Fibroblast of upper back skin (primary cell): ENCODE results near the gene GPR142.

Source experiments
- DNase-seq: peaks from one replicate; pipeline ENCODE4 v3.0.0-alpha.2; 2013

Gene GPR142

DNA sequence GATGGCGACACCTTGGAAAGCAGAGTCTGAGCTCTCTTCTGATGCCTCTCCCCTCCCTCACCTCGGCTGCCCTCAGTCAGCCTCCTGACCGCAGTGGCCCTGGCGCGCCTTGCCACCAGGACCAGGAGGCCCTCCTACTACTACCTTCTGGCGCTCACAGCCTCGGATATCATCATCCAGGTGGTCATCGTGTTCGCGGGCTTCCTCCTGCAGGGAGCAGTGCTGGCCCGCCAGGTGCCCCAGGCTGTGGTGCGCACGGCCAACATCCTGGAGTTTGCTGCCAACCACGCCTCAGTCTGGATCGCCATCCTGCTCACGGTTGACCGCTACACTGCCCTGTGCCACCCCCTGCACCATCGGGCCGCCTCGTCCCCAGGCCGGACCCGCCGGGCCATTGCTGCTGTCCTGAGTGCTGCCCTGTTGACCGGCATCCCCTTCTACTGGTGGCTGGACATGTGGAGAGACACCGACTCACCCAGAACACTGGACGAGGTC lies 4.4 kb downstream of the GPR142 start:
- DNase-seq: no peak

DNA sequence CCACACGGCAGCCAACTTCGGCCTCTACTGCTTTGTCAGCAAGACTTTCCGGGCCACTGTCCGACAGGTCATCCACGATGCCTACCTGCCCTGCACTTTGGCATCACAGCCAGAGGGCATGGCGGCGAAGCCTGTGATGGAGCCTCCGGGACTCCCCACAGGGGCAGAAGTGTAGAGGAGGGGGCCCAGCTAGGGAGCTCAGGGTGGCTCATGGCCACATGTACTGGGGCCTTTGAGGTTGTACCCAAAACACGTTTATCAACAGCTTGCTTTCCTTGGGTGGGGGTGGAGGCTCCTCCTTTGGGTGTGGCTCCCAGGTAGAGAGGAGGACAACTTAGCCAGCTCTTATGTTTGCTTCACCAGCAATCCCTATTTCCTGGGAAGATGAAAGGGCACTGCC lies 5.1 kb downstream of the GPR142 start:
- no peak for DNase-seq

DNA sequence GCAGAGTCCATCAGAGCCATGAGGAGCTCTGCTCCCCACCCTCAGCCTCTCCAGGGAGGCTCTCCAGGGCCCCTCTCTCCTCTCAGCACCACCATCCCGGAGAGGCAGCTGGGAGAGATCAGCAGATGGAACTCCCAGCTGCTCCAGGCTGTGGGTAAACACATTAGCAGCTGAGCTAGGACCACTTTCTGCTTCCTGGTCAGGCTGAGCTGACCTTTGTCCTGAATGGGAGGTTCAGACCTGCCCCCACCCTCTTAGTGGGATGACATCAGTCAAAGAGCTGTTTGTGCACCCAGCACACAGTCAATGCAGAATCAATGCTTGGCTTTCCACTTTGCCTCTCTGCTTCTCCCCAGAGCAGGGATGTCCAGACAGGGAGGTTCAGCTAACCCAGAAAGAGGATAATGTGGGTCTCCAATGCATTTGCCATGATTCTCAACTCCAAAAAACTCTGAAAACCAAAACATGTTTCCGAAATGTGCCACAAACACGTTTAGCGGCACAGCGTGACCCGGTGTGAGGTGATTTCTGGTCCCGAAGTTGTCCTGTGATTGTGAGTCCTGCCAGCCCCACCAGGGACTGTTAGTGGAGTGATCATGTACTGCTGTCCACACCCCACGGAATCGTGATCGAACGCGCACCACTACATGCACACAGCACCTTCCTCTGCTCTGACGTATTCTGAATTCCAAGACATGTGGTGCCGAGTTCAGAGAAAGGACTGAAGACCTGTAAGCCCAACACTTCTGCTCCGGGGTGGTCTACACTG lies 6.7 kb downstream of the GPR142 start:
- DNase-seq: no peak

DNA sequence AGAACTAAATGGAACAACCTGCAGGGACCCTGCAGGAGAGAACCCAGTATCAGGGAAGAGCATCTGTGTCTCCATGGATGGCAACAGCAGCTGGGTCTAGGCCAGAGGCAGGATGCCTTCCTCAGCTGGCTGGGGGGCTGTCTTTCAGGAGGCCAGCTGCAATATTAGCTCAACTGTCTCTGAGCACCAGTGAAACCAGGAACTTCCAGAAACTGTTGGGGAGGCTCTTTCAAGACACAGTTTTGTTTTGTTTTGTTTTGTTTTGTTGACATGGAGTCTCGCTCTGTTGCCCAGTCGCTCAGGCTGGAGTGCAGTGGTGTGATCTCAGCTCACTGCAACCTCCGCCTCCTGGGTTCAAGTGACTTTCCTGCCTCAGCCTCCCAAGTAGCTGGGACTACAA lies 7.6 kb downstream of the GPR142 start:
- no peak for DNase-seq

DNA sequence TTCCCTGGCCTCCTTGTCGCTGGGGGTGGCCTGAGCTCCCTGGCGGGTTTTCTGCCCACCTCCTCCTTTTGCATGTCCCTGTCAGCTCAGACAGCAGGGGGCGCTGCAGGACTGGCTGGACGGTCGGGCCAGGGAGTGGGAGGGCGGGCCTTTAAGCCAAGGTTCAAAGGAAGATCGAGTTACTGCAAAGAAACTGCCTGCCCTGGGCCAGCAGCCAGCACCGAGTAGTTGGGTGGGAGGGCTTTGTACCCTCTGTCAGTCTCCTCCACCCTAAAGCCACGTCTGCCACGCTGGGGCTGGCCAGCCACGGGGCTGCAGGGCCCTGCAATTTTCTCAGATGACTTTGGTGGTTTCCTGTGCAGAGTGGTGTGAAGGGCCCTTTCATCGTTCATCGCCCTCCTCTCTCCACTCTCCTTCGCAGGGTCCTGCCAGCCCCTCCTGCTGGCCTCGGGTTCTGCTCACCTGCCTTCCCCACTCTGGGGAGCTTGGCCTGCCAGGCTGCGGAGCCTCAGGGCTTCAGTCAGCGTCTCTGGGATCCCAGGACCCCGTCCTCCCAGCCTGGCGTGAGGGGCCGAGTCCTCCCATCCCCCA lies 12.3 kb downstream of the GPR142 start:
- peak; percentile 74 for DNase-seq

DNA sequence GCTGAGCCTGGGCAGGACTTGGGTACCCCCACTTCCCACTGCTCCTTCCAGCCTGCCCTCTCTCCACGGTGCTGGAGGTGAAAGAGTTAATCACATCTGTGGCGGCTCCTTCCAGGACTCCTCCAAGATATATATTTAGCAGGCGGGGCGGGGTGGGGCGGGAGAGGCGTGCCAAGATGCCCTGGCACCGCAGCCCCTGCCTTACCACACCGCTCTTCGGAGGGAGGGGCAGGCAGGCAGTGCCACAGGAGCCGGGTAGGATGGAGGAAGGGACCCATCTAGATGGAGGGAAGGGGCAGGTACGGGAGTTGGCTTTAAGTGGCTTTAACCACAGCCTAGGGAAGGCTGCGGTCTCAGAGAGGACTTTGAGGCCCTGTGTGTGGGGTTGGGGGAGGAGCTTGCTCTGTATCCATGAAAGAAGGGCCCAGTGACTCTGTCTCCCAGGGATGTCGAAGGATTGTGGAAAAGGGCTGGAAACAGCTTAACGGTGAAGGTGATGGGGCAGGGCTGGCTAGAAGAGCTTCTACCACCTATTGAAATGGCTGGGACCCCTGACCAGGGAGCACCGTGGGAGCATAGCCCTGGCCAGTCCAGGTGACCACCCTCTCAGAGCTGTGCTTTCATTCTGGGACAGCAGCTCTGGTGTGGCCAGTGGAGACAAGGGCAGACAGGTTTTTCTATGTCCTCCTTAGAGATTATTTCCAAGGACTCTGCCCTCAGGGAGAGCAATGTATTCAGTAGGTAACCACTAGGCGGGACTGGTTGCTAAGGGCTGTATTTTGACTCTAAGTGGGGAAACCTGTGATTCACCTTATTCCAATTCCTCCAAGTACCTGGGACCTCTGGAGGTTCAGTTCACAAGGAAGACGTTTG lies 13.0 kb downstream of the GPR142 start:
- DNase-seq: no peak

DNA sequence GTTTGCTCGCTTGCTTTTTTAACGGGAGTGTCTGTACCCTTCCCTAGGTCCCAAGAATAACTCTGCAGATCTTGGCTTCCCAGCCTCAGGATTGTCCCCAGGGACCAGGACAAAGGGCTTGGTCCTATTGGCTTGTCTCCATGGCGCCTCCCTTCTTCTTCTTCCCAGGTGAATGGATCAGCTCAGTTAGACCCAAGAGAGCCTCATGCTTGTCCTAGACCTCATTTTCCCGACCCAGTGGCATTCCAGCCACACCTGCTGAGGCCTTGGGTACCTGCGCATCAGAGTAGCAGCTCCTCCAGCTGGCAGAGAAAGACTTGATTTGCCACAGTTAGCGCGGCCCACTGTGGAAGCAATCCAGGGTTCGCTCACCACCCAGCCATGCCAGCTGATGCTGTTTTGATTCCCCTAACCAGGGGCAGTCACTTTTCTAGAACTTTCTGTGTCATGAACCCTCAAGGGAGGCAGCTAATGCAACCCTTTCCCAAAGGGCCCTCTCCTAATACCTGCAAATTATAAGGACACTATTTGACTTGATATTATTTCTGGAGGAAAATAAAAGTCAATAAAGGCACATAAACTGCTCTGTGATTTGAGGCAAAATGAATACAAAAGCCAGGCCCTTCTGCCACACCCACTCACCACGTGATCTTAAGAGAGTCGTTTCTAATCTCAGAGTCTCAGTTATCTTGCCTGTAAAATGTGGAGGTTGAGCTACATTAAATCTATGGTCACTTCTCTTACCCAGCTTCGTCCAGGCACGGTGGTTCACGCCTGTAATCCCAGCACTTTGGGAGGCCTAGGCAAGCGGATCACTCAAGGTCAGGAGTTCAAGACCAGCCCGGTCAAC lies 13.9 kb downstream of the GPR142 start:
- DNase-seq: no peak

DNA sequence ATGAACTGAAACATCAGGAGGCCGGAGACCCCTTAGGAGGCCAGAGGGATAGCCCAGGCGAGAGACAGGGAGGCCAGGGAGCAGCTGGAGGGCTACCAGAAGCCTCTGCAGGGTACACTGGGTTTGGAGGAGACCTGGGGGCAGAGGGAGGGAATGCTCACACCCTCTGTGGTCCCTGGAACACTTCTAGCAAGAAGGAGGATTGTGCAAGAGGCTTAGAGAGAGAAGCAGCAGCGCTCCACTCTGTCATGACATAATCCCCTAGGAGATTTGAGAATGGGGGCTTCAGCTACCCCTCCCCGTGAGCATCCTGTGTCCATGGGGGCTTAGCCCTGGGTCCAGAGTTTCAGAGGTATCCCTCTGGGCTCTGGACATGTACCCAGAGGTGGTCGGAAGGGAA lies 15.8 kb downstream of the GPR142 start:
- DNase-seq: no peak

DNA sequence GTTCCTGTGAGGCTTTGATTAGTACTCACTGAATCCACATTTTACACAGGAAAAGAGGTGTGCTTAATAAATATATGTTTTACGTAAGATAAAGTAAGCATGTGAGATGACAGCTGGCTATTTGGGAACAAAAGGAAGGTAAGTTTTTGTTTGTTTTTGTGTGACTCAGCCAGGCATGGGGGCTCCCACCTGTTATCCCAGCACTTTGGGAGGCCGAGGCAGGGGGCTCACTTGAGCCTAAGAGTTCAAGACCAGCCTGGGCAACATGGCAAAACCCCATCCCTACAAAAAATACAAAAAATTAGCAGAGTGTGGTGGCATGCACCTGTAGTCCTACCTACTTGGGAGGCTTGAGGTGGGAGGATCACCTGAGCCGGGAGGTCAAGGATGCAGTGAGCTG lies 17.9 kb downstream of the GPR142 start:
- no peak for DNase-seq

DNA sequence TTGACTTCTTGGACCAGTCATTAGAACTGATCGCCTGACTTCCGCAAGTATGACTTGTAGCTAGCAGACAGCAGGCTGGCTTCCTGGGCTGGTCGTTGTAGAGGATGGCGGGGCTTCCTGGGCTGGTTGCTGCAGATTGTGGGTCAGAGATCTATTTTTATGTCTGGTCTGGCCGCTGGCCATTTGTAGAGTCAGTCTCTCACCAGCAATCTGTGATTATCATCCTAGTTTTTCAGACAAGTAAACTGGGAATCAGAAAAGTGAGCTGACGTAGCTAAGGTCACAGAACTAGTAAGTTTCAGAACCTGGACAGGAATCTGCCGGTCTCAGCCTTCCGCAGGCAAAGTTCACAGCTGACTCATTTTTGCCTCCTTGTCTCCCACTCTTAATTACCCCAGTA lies 19.1 kb downstream of the GPR142 start:
- DNase-seq: peak; percentile 9

DNA sequence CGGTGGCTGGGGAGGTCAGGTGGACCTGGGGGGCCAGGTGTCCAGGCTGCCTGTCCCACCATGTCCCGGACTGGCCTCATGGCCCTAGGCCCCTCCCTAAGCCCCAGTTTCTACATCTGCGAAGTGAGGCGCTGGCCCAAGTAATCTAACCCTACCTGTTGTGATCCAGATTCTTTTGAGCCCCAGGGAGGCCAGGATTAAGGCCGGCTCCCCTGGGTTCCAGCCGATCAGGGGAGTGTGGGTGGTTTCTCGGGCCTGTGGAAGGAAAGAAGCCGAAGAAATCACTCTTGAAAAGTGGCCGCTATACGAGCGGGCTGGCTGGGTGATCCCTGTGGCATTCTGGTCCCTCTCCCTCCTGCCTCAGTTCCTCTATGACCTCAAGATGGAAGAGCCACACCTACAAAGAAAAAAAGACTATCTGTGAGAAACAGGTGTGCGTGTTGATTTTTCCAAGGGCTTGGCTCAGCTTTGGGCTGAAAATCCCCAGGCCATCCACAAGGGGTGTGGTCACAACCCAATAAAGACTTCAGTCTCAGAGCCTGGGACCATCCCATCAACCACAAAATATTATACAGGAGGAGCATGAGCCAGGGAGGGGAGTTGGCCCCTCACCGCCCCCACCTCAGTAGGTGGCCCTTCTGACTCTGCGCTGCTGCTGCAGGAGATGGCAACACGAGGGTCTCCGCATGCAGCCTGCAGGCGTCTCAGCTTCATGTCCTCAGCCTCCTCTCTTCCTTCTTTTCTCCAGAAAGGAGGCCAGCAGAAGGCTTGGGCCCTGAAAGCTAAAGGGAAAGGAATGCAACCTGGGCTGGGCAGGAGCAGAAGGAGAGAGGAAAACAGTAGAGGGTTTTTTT lies 20.3 kb downstream of the GPR142 start:
- DNase-seq: no peak

DNA sequence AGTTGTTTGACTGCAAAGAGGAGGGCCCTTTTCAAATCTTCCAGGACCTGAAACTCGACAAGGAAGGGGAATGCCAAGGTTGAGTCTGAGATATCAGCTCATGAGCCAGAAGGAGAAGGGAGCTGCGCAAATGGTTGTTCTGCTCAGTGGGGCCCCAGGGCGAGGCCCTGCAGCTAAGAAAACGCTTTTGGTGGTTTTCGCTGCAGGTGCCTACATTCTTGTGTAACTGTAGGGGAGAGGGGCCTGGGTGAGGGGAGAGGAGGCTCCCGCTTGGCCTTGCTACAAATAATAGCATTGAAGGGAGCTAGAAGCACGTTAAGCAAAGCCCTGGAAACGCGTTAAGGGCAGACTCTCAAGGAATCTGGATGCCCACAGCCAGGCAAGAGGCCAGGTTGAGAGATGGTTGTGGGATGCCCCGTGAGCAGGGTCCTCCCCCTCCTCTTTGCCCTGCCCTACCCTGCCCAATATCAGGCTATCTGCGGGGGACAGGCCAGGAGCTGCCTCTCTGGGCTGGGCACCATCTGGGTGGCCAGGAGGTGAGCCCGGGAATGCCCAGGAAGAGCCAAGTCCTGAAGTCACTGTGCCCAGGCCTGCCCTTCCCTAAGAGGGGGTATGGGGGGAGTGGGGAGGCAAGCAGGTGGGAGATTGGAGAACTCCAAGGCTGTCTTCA lies 21.9 kb downstream of the GPR142 start:
- no peak for DNase-seq

DNA sequence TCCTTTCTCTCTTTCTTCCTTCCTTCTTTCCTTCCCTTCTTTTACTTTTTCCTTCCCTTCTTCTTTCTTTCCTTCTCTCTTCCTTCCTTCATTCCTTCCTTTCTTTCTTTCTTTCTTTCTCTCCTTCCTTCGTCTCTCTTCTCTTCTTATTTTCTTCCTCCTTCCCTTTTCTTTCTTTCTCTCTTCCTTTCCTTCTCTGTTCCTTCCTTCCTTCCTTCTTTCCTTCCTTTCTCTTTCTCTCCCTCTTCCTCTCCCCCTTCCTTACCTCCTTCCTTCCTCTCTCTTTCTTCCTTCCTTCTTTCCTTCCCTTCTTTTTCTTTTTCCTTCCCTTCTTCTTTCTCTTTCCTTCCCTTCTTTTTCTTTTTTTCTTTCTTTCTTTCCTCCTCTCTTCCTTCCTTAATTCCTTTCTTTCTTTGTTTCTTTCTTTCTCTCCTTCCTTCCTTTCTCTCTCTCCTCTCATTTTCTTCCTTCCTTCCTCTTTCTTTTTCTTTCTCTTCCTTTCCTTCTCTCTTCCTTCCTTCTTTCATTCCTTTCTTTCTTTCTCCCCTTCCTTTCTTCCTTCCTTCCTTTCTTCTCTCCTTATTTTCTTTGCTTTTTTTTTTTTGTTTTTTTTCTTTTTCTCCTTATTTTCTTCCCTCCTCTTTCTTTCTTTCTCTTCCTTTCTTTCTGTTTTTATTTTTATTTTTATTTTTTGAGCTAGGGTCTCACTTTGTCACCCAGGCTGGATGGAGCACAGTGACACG lies 22.8 kb downstream of the GPR142 start:
- no peak for DNase-seq

DNA sequence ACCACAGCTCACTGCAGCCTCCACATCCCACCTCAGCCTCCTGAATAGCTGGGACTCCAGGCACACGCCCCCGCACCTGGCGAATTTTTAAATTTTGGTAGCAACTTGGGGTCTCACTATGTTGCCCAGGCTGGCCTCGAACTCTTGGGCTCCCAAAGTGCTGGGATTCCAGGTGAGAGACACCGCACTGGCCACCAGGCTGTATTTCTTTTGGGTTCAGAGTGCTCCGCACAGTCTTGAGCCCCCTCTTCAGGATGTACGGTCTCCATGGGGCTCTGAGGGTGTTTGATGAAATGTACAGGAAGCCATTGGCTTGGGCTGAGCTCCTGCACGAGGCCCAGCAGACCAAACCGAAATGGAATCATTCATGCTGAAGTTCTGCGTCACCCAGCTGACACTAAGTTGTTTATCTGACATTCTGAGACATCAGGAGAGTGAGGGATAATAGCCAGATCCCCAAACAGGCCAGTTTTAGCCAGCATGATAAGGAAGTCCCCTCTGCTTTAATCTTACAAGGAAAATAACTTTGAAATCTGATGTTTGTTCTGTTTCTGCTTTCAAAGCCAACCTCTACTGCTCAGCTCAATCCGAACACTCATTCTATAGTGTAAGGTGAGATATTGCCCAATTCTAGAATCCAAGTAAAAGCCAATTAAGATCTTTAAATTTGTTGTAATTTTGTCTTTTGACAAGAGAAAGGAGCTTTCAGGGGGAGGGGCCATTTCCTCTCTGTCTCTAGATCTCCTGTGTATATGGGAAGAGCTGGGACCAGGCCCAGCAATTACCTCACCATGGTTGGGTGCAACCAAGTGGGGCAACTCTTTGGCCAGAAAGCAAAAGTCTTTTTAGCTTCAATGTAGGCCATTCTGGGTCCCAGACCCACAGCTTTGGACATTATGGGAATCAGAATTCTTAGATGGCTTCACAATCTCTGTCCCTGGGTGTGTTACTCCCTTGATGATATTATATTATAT lies 23.7 kb downstream of the GPR142 start:
- no peak for DNase-seq

DNA sequence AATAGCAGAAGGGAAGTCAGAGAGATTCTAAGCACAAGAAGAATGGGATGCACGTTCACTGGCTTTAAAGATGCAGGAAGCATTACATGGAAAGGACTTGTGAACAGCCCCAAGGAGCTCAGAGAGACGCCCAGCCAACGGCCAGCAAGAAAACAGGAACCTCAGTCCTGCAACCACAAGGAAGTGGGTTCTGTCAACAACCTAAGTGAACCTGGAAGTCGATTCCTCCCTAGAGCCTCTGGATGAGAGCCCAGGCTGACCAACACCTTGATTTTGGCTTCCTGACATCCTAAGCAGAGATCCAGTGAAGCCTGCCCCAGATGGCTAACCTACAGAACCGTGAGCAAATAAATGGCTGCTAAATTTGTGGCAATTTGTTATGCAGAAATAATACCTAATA lies 24.5 kb downstream of the GPR142 start:
- no peak for DNase-seq

DNA sequence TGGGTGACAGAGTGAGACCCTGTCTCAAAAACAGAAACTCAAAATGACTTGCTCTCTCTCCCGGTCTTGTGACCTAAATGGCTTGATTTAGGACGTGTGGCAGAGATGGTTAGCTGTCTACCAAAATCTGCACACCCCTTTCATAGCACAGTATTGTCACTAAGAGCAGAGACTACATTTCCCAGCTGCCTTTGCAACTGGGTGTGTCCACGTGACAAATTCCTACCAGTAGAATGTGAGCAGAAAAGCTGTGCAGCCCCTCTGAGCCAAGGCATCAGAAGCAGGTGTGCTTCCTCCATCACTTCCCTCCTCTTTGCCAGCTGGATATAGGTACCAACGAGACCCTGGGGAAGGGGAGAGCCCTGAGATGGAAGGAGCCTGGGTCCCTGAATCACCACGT lies 25.5 kb downstream of the GPR142 start:
- no peak for DNase-seq

DNA sequence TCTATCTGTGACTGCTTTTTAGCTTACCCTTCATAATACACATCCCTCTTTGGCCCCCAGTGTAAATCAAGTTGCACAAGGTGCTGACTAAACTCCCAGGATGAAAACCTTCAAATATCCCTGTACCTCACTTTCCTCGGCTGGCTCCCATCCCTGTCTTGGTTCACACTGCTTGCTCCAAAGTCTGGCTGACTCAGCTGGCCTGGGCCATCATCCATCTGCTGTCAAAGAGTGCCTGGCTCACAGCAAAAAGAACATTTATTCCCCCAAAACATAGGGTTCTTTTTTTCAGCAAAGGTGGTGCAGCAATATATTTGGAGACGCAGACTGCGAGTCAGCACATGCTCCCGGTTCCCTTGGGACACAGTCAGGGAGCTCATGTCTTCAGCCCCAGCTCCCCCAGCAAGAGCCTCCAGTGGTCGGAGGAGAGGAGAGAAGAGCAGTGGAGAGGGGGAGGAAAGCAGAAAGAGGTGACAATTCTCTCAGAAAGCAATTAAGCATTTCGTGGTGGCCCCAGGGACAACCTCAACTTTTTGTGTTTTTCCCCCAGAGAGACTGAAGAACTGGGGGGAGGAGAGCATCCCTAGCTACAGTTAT lies 26.1 kb downstream of the GPR142 start:
- peak; percentile 57 for DNase-seq

DNA sequence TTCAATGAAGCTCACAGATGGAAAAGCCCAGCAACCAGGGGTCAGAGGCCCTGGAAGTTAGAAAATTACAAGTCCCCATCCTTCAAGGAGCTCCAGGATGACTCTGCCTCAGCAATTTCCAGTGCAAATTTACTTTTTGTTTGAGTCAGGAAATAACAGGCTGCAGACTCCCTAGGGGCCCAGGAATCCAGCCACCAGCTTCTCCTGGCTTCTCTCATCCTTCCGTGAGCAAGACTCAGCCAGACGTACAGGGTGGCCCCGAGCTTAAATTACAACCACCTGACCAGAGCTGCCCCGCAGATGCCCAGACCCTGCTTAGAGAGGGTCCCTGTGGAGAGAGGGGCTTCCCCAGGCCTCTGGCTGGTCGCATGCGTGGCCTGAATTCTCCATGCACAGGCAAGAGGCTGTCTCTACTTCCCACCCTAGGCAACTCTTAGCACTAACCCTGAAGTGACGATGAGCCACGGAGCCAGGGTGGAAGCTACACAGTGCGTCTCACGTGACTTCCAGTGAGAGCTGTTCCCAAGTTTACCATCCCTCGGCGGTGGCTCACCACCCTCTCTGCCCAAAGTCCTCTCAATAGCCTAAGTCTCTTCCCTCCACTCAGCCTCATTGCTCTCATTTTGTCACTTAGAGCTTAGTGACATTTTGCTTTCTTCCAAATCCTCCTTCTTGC lies 27.1 kb downstream of the GPR142 start:
- DNase-seq: no peak
